PC-9 (cell line): Measurements from ENCODE around the gene CPXCR1.

Source experiments
- EZH2 ChIP-seq: fragments of 200-600 bp; sonication (generic); IDR thresholded peaks from 2 replicates; pipeline ENCODE4 v1.8.0; 2017; ENCODE audit warnings: antibody characterized with exemption, low read depth
- TF ChIP-seq, protein P1 (sequence below): fragments of 200-600 bp; sonication (generic); conservative IDR thresholded peaks from 2 replicates; pipeline ENCODE4 v1.6.1; 2017; ENCODE audit warnings: mixed run types, antibody characterized with exemption, mild to moderate bottlenecking, moderate library complexity

DNA sequence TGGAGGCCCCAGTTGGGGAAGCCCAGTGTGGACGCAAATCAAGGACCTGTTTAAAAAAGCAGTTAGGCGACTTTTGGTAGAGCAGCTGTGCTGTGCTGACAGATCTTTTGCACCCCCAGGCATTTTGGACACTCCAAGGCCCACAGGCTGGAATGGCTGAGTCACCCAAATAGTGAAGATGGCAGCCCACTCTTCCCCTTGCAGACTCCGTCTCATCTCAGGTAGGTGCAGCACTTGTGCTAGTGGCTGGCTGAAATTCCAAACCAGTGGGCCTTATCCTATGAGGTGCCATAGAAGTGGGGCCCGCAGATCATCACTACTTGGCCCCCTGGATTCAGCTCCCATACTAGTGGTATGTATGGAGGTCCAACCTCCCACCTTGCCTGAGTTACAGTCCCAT is 42.8 kb downstream of the CPXCR1 start:
- TF ChIP-seq, protein P1, sequence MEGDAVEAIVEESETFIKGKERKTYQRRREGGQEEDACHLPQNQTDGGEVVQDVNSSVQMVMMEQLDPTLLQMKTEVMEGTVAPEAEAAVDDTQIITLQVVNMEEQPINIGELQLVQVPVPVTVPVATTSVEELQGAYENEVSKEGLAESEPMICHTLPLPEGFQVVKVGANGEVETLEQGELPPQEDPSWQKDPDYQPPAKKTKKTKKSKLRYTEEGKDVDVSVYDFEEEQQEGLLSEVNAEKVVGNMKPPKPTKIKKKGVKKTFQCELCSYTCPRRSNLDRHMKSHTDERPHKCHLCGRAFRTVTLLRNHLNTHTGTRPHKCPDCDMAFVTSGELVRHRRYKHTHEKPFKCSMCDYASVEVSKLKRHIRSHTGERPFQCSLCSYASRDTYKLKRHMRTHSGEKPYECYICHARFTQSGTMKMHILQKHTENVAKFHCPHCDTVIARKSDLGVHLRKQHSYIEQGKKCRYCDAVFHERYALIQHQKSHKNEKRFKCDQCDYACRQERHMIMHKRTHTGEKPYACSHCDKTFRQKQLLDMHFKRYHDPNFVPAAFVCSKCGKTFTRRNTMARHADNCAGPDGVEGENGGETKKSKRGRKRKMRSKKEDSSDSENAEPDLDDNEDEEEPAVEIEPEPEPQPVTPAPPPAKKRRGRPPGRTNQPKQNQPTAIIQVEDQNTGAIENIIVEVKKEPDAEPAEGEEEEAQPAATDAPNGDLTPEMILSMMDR: no peak
- TF ChIP-seq EZH2: no peak
